ENCODE data around the gene BANK1. TPM values are rescaled to one million over a fixed set of nuclear protein-coding genes. Genes with fewer than 3 reads are reported as not detected.

BANK1 gene
- total RNA-seq, 2 experiments from 2014 or later: 0.20 to 0.22 TPM

- Mint-ChIP-seq H3K4me1 (ENCODE audit: low read depth) (no peaks in the 10 kb centered on the region), H3K27ac (no peak overlapping the region), H3K27me3 (no peaks in the 10 kb centered on the region), H3K9me3 (peaks cover 28% of the 10 kb centered on the region), H3K36me3 (ENCODE audit: low read depth) (no peaks in the 10 kb centered on the region), H3K4me3 (no peak overlapping the region)
- Histone ChIP-seq H3K36me3 (ENCODE audit: insufficient read depth, low read length) (no peaks in the 10 kb centered on the region), H3K27me3 (ENCODE audit: control insufficient read depth in 1 of 2, insufficient read depth in 2 of 2, low read length in 2 of 2) (no peaks in the 10 kb centered on the region), H3K4me3 (ENCODE audit: low read length) (no peak overlapping the region), H3K27ac (ENCODE audit: low read depth in 1 of 2, low read length in 2 of 2) (no peak overlapping the region), H3K4me1 (ENCODE audit: insufficient read depth, low read length) (no peaks in the 10 kb centered on the region), H3K9me3 (ENCODE audit: control insufficient read depth in 1 of 2, insufficient read depth in 1 of 2, low read length in 2 of 2) (peaks cover 6 to 9% of the 10 kb centered on the region in 2 experiments)
- no peak for DNase-seq
- intact Hi-C loops (cut with DNase I, micrococcal nuclease): no loop called here
- ChIA-PET CTCF (interaction anchor here (0.7 kb wide), 1 partner anchor 175 kb away, joined by 3 read pairs; no protein-coding TSS in a partner anchor), POLR2A (no interaction called here)
- ATAC-seq (ENCODE audit: poor library complexity): no peak
- no peak for TF ChIP-seq CTCF (IDR thresholded peaks at IDR 0.05)
Measured at GRCh38 chr4:102105983-102106382, 315.5 kb downstream of the BANK1 start.

- no peaks in the 10 kb centered on the region for H3K27me3 ChIP-seq (ENCODE audit: control insufficient read depth in 1 of 2, insufficient read depth in 2 of 2, low read length in 2 of 2)
- no peaks in the 10 kb centered on the region for H3K36me3 ChIP-seq (ENCODE audit: insufficient read depth, low read length)
- Mint-ChIP-seq H3K27ac (no peak overlapping the region), H3K9me3 (peaks cover 3% of the 10 kb centered on the region), H3K4me1 (ENCODE audit: low read depth) (no peaks in the 10 kb centered on the region), H3K36me3 (ENCODE audit: low read depth) (no peaks in the 10 kb centered on the region), H3K27me3 (no peaks in the 10 kb centered on the region), H3K4me3 (no peak overlapping the region)
- ChIA-PET CTCF (no interaction called here), POLR2A (no interaction called here)
- H3K4me3 ChIP-seq (ENCODE audit: low read length): no peak overlapping the region
- ATAC-seq (ENCODE audit: poor library complexity) (no peak), DNase-seq (no peak)
- H3K4me1 ChIP-seq (ENCODE audit: insufficient read depth, low read length): no peaks in the 10 kb centered on the region
- H3K9me3 ChIP-seq (ENCODE audit: control insufficient read depth in 1 of 2, insufficient read depth in 1 of 2, low read length in 2 of 2): no peaks in the 10 kb centered on the region
- no peak overlapping the region for H3K27ac ChIP-seq (ENCODE audit: low read depth in 1 of 2, low read length in 2 of 2)
- TF ChIP-seq CTCF (IDR thresholded peaks at IDR 0.05): no peak
- intact Hi-C loops (cut with DNase I, micrococcal nuclease): no loop called here
Measured at GRCh38 chr4:102114118-102114630, 323.6 kb downstream of the BANK1 start.

- Mint-ChIP-seq H3K27ac (no peak overlapping the region), H3K36me3 (ENCODE audit: low read depth) (no peaks in the 10 kb centered on the region), H3K27me3 (no peaks in the 10 kb centered on the region), H3K4me1 (ENCODE audit: low read depth) (no peaks in the 10 kb centered on the region), H3K4me3 (no peak overlapping the region), H3K9me3 (no peaks in the 10 kb centered on the region)
- H3K27ac ChIP-seq (ENCODE audit: low read depth in 1 of 2, low read length in 2 of 2): no peak overlapping the region
- POLR2A ChIA-PET: no interaction called here
- H3K36me3 ChIP-seq (ENCODE audit: insufficient read depth, low read length): no peaks in the 10 kb centered on the region
- no peaks in the 10 kb centered on the region for H3K27me3 ChIP-seq (ENCODE audit: control insufficient read depth in 1 of 2, insufficient read depth in 2 of 2, low read length in 2 of 2)
- no peak overlapping the region for H3K4me3 ChIP-seq (ENCODE audit: low read length)
- peaks cover 0 to 4% of the 10 kb centered on the region in 2 experiments for H3K9me3 ChIP-seq (ENCODE audit: control insufficient read depth in 1 of 2, insufficient read depth in 1 of 2, low read length in 2 of 2)
- CTCF ChIA-PET: no interaction called here
- ATAC-seq (ENCODE audit: poor library complexity): no peak
- H3K4me1 ChIP-seq (ENCODE audit: insufficient read depth, low read length): no peaks in the 10 kb centered on the region
- no peak for DNase-seq
- TF ChIP-seq CTCF (IDR thresholded peaks at IDR 0.05): no peak
- intact Hi-C loops (cut with DNase I, micrococcal nuclease): no loop called here
Measured at GRCh38 chr4:102116121-102116520, 325.6 kb downstream of the BANK1 start.

Measured in CD4-positive, alpha-beta T cell (primary cell).